ENCODE data around the gene IFRD1.

The IFRD1 gene

GRCh38 chr7:112449902-112450806 lies at the start of gene IFRD1:
Gene IFRD1, plus strand, starts transcription at chr7:112450460. Its CDS starts 229 bp downstream, at chr7:112450689.
- DNase-seq (ENCODE audit: low read depth in 2 of 2) = peak; percentile 95 to 98

GRCh38 chr7:112404321-112404720 lies 45.9 kb upstream of the IFRD1 start:
- DNase-seq (ENCODE audit: low read depth in 2 of 2) = no peak

- no peak for DNase-seq (ENCODE audit: low read depth in 2 of 2)
Measured at GRCh38 chr7:112405286-112405685, 45.0 kb upstream of the IFRD1 start.

- DNase-seq (ENCODE audit: low read depth in 2 of 2) = no peak
Measured at GRCh38 chr7:112407261-112407660, 43.0 kb upstream of the IFRD1 start.

- DNase-seq (ENCODE audit: low read depth in 2 of 2) = no peak
Measured at GRCh38 chr7:112410092-112410491, 40.2 kb upstream of the IFRD1 start.

- DNase-seq (ENCODE audit: low read depth in 2 of 2) = no peak
Measured at GRCh38 chr7:112411186-112411795, 39.0 kb upstream of the IFRD1 start.

- no peak for DNase-seq (ENCODE audit: low read depth in 2 of 2)
Measured at GRCh38 chr7:112414855-112415490, 35.3 kb upstream of the IFRD1 start.

- DNase-seq (ENCODE audit: low read depth in 2 of 2) = no peak
Measured at GRCh38 chr7:112416127-112416526, 34.1 kb upstream of the IFRD1 start.

- DNase-seq (ENCODE audit: low read depth in 2 of 2) = no peak
Measured at GRCh38 chr7:112419543-112420130, 30.6 kb upstream of the IFRD1 start.

- DNase-seq (ENCODE audit: low read depth in 2 of 2) = no peak
Measured at GRCh38 chr7:112420236-112420861, 29.9 kb upstream of the IFRD1 start.

GRCh38 chr7:112421666-112422486 lies 28.4 kb upstream of the IFRD1 start:
- DNase-seq (ENCODE audit: low read depth in 2 of 2) = no peak

GRCh38 chr7:112422842-112423496 lies 27.3 kb upstream of the IFRD1 start:
- peak in 1 of 2 donors; percentile 4 for DNase-seq (ENCODE audit: low read depth in 2 of 2)

- DNase-seq (ENCODE audit: low read depth in 2 of 2) = no peak
Measured at GRCh38 chr7:112423987-112424386, 26.3 kb upstream of the IFRD1 start.

- DNase-seq (ENCODE audit: low read depth in 2 of 2) = no peak
Measured at GRCh38 chr7:112427984-112428383, 22.3 kb upstream of the IFRD1 start.

- DNase-seq (ENCODE audit: low read depth in 2 of 2) = no peak
Measured at GRCh38 chr7:112428715-112429114, 21.5 kb upstream of the IFRD1 start.

- DNase-seq (ENCODE audit: low read depth in 2 of 2) = no peak
Measured at GRCh38 chr7:112430649-112431048, 19.6 kb upstream of the IFRD1 start.

GRCh38 chr7:112431803-112432202 lies 18.5 kb upstream of the IFRD1 start:
- DNase-seq (ENCODE audit: low read depth in 2 of 2) = no peak

GRCh38 chr7:112433289-112433688 lies 17.0 kb upstream of the IFRD1 start:
- no peak for DNase-seq (ENCODE audit: low read depth in 2 of 2)

- no peak for DNase-seq (ENCODE audit: low read depth in 2 of 2)
Measured at GRCh38 chr7:112437072-112437471, 13.2 kb upstream of the IFRD1 start.

- DNase-seq (ENCODE audit: low read depth in 2 of 2) = no peak
Measured at GRCh38 chr7:112439476-112439875, 10.8 kb upstream of the IFRD1 start.
